Gastrocnemius medialis (tissue), 4 donors: Measurements from ENCODE around the gene SBDS.
"Not testable (repeated sequence)": the region's sequence is repeated elsewhere in the genome, so short reads cannot be mapped to it uniquely, and the experiment has no call there.

Experiments
- CTCF ChIP-seq, 5 experiments: fragments of 450-650 bp in 3 of 5; fragments of 200-600 bp in 2 of 5; sonication (generic) in 2 of 5; IDR thresholded peaks in 4 of 5; conservative IDR thresholded peaks in 1 of 5; 1 replicate in 4 of 5; 2 replicates in 1 of 5; pipeline ENCODE4 v1.5.1; 2016 to 2019; ENCODE audit warnings: antibody characterized with exemption in 5 of 5, mild to moderate bottlenecking in 3 of 5, moderate library complexity in 3 of 5
- POLR2A ChIP-seq, 2 donors: fragments of 450-650 bp; IDR thresholded peaks; one replicate each; pipeline ENCODE4 v1.6.1; 2017; ENCODE audit warnings: antibody characterized with exemption in 2 of 2, mild to moderate bottlenecking in 2 of 2, moderate library complexity in 2 of 2

DNA sequence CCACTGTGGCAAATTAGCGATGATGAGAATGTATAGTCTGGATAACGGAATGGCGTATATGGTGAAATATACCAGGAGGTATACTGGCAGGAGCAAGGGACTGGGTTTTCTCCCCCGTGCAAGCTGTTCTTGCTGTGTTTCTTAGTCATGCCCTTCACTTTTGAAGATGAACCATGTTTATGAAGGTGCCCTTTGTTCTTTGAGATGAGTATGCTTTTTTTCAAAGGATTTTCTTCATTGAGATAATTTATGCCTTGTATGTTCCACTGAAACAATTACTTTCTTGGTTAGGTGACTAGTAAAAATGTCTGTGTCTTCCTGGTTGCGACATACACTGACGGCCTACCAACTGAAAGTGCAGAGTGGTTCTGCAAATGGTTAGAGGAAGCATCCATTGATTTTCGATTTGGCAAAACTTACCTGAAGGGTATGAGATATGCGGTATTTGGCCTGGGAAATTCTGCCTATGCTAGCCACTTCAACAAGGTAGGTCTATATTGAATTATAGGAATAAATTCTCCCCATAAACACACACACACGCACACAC is 18.8 kb upstream of the SBDS start:
- not testable (repeated sequence) for TF ChIP-seq CTCF (IDR thresholded peaks at IDR 0.05 in 4 of 5, conservative IDR thresholded peaks at IDR 0.05 in 1 of 5); POLR2A (IDR thresholded peaks at IDR 0.05)
